HepG2 (cell line): ENCODE data around the gene RBM44. TPM values are rescaled to one million over a fixed set of nuclear protein-coding genes. Genes with fewer than 3 reads are reported as not detected.

Experiments used
- ATAC-seq: fragments of 200-7000 bp; cut with Tn5 transposase; 3 replicates; pipeline ENCODE4 v1.9.1; 2020; ENCODE audit warnings: mild to moderate bottlenecking, moderate library complexity
- BruUV-seq: library from RNA; stranded (reverse); fragments of 400-500 nt; replicated peaks from 2 replicates; lab custom pipeline; 2021; lab: Mats Ljungman, UMichigan
- CTCF ChIA-PET: fragments of 300-600 bp; formaldehyde crosslinking; extraction: SDS; loops from one replicate; lab custom pipeline; 2021; ENCODE audit warnings: low total read pairs, inconsistent platforms, low intra/inter-chr PET ratio; lab: Yijun Ruan, JAX
- POLR2A ChIA-PET: fragments of 350-600 bp; sonication (Branson Sonifier 250); formaldehyde crosslinking; loops from one replicate; lab custom pipeline; 2020; ENCODE audit warnings: antibody characterized with exemption, inconsistent platforms; lab: Yijun Ruan, JAX
- DNase-seq: peaks from one replicate; pipeline ENCODE4 v3.0.0-alpha.2; 2015; ENCODE audit warnings: low spot score
- FAIRE-seq: peaks from 3 replicates; lab custom pipeline; 2011; peaks lifted over from hg19 to GRCh38; lab: Jason Lieb, UNC
- H2AFZ ChIP-seq: one replicate; pipeline ENCODE4 v1.6.1; 2011; ENCODE audit warnings: low read length, inconsistent platforms
- H3K27ac ChIP-seq: fragments of 300-600 bp; 3 replicates; pipeline ENCODE4 v1.8.0; 2011; ENCODE audit warnings: mixed run types, mild to moderate bottlenecking, mixed read lengths, low read length, inconsistent platforms; ENCODE audit not compliant: insufficient read depth; ENCODE audit errors: extremely low read length
- H3K27me3 ChIP-seq, 2 experiments: fragments of 200-600 bp in 1 of 2; 2 replicates in 1 of 2; 3 replicates in 1 of 2; pipeline versions ENCODE4 v1.6.0 to v1.8.0; 2011; ENCODE audit warnings: low read length in 2 of 2, mild to moderate bottlenecking in 2 of 2, moderate library complexity in 2 of 2, inconsistent platforms in 1 of 2; ENCODE audit not compliant: insufficient read depth in 2 of 2, control insufficient read depth in 1 of 2
- H3K36me3 ChIP-seq, 2 experiments: fragments of 200-600 bp in 1 of 2; replicated peaks in 1 of 2; 2 replicates in 1 of 2; 3 replicates in 1 of 2; pipeline versions ENCODE4 v1.5.1 to v1.8.0; 2011; ENCODE audit warnings: low read length in 2 of 2, inconsistent platforms in 1 of 2; ENCODE audit not compliant: insufficient read depth in 2 of 2, control insufficient read depth in 1 of 2
- H3K4me1 ChIP-seq: 2 replicates; pipeline ENCODE4 v1.5.1; 2012; ENCODE audit warnings: low read length, inconsistent platforms; ENCODE audit not compliant: insufficient read depth
- H3K4me2 ChIP-seq: 2 replicates; pipeline ENCODE4 v1.6.0; 2011; ENCODE audit warnings: low read depth, low read length, inconsistent platforms
- H3K4me3 ChIP-seq, 3 experiments: fragments of 200-600 bp in 1 of 3; sonication (generic), shearing (Covaris generic) in 1 of 3; replicated peaks in 1 of 3; 2 replicates each; pipeline ENCODE4 v1.5.1; 2011 to 2016; ENCODE audit warnings: low read length in 3 of 3, inconsistent platforms in 2 of 3, low read depth in 2 of 3, mild to moderate bottlenecking in 2 of 3, control low read depth in 1 of 3, mixed read lengths in 1 of 3; ENCODE audit not compliant: insufficient read depth in 1 of 3
- H3K79me2 ChIP-seq: one replicate; pipeline ENCODE4 v1.6.1; 2011; ENCODE audit warnings: low read length, inconsistent platforms; ENCODE audit not compliant: insufficient read depth
- H3K9ac ChIP-seq: 2 replicates; pipeline ENCODE4 v1.6.0; 2011; ENCODE audit warnings: mild to moderate bottlenecking, low read depth, low read length, inconsistent platforms; ENCODE audit not compliant: insufficient read depth
- H3K9me3 ChIP-seq: 2 replicates; pipeline ENCODE4 v1.5.1; 2012; ENCODE audit warnings: mild to moderate bottlenecking, low read length
- H4K20me1 ChIP-seq: 2 replicates; pipeline ENCODE4 v1.6.0; 2011; ENCODE audit warnings: inconsistent platforms, mild to moderate bottlenecking, low read length, moderate library complexity; ENCODE audit not compliant: insufficient read depth
- ATRX ChIP-seq: sonication (generic); formaldehyde crosslinking; IDR thresholded peaks from 2 replicates; pipeline ENCODE4 v1.4.0; 2020; ENCODE audit warnings: missing genetic modification reagents, borderline replicate concordance
- FOXA1 ChIP-seq, 2 experiments: fragments of 450-650 bp in 1 of 2; sonication (generic) in 1 of 2; formaldehyde crosslinking in 1 of 2; IDR thresholded peaks; 2 replicates each; pipeline versions ENCODE4 v1.4.0 to v1.6.1; 2016 to 2020; ENCODE audit warnings: missing genetic modification reagents in 1 of 2
- KLF13 ChIP-seq: sonication (generic); formaldehyde crosslinking; IDR thresholded peaks from 2 replicates; pipeline ENCODE4 v1.4.0; 2020; ENCODE audit warnings: mild to moderate bottlenecking, missing genetic modification reagents
- LCORL ChIP-seq, 2 experiments: fragments of 450-650 bp in 1 of 2; sonication (generic) in 1 of 2; formaldehyde crosslinking in 1 of 2; IDR thresholded peaks; 2 replicates each; pipeline versions ENCODE4 v1.5.0 to v1.6.1; 2017 to 2020; ENCODE audit warnings: antibody characterized with exemption in 1 of 2, missing genetic modification reagents in 1 of 2
- NFYB ChIP-seq: sonication (generic); formaldehyde crosslinking; IDR thresholded peaks from 2 replicates; pipeline ENCODE4 v1.4.0; 2020; ENCODE audit warnings: missing genetic modification reagents
- PRPF4 ChIP-seq: fragments of 200-400 bp; formaldehyde crosslinking; IDR thresholded peaks from 2 replicates; pipeline ENCODE4 v1.6.1; 2016; ENCODE audit warnings: low read length, low read depth; ENCODE audit not compliant: poor library complexity, severe bottlenecking
- SRY ChIP-seq: sonication (generic); formaldehyde crosslinking; IDR thresholded peaks from 2 replicates; pipeline ENCODE4 v1.8.0; 2022; ENCODE audit warnings: mild to moderate bottlenecking, missing genetic modification reagents
- ZNF17 ChIP-seq: sonication (generic); formaldehyde crosslinking; IDR thresholded peaks from 2 replicates; pipeline ENCODE4 v1.5.0; 2020; ENCODE audit warnings: mild to moderate bottlenecking, missing genetic modification reagents
- ZNF264 ChIP-seq: sonication (generic); formaldehyde crosslinking; IDR thresholded peaks from 2 replicates; pipeline ENCODE4 v1.4.0; 2020; ENCODE audit warnings: missing genetic modification reagents
- ZNF343 ChIP-seq: sonication (generic); formaldehyde crosslinking; IDR thresholded peaks from 2 replicates; pipeline ENCODE4 v1.4.0; 2020; ENCODE audit warnings: mild to moderate bottlenecking, missing genetic modification reagents
- ZNF501 ChIP-seq: sonication (generic); formaldehyde crosslinking; IDR thresholded peaks from 2 replicates; pipeline ENCODE4 v1.5.1; 2020; ENCODE audit warnings: mild to moderate bottlenecking, moderate library complexity, missing genetic modification reagents
- ZNF598 ChIP-seq: sonication (generic); formaldehyde crosslinking; IDR thresholded peaks from 2 replicates; pipeline ENCODE4 v1.5.1; 2020; ENCODE audit warnings: mild to moderate bottlenecking, missing genetic modification reagents, borderline replicate concordance
- WGBS: methylation state at CpG from one replicate; pipeline ENCODE4 v1.1.6; 2017; ENCODE audit warnings: low lambda C conversion rate; 5-methylcytosine and 5-hydroxymethylcytosine counted together
- in situ Hi-C: cut with HindIII; loops from 2 replicates; pipeline ENCODE4 v1.10.0; 2017; ENCODE audit warnings: low pct_unique_long_range_greater_than_20kb; ENCODE audit not compliant: extremely low pct_ligation_motif_present
- intact Hi-C: fragments of 100-400 bp; cut with micrococcal nuclease; formaldehyde crosslinking; loops from one replicate; pipeline ENCODE4 v1.10.0; 2022; ENCODE audit not compliant: unreplicated experiment
- polyA plus RNA-seq, 8 experiments: library from polyadenylated mRNA; depleted of rRNA in 3 of 8; stranded (reverse) in 7 of 8; unstranded in 1 of 8; fragments of >200 nt; fragmentation: Illumina TruSeq in 4 of 8; extraction: Trizol in 4 of 8; gene quantifications; 2 replicates each; pipeline versions ENCODE4 v1.2.1 to v1.2.3, GENCODE V29; 2011 to 2016; ENCODE audit warnings: low read depth in 4 of 8, missing spikeins in 1 of 8, mixed read lengths in 1 of 8; ENCODE audit not compliant: insufficient read depth in 1 of 8
- total RNA-seq, 5 experiments: library from RNA; depleted of rRNA; stranded (reverse); fragments of >200 nt; fragmentation: Illumina TruSeq; extraction: Trizol; gene quantifications; 2 replicates each; pipeline ENCODE4 v1.2.3, GENCODE V29; 2016; ENCODE audit warnings: low read depth in 1 of 5
- TF ChIP-seq, protein P1 (sequence below): fragments of 450-650 bp; IDR thresholded peaks from 2 replicates; pipeline ENCODE4 v1.6.1; 2017; ENCODE audit warnings: mild to moderate bottlenecking

Gene RBM44
- total and polyA plus RNA-seq, 2 of the 13 experiments (the other 11 are each of a cell fraction or from before 2014, with no cell fraction given) = 0.13 to 0.50 TPM

DNA sequence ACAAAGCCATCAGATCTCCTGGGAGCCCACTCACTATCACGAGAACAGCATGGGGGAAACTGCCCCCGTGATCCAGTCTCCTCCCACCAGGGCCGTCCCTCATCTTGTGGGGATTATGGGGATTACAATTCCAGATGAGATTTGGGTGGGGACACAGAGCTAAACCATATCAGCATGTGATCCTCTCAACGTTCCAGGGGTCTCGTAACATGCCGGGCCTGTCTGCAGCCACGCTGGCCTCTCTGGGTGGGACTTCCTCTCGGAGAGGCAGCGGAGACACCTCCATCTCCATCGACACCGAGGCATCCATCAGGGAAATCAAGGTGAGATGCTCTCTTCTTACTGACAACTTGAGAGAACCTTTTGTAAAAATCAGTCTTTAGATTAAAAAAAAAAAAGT is 49.6 kb upstream of the RBM44 start:
- Histone ChIP-seq H2AFZ (no peak overlapping the region), H3K9me3 (no peaks in the 10 kb centered on the region), H3K4me1 (peaks cover 15% of the 10 kb centered on the region), H3K9ac (no peak overlapping the region), H3K27ac (no peak overlapping the region), H3K79me2 (no peaks in the 10 kb centered on the region), H3K4me3 (no peak overlapping the region), H3K36me3 (peaks cover 20 to 48% of the 10 kb centered on the region in 2 experiments), H3K4me2 (no peak overlapping the region), H3K27me3 (no peaks in the 10 kb centered on the region), H4K20me1 (no peaks in the 10 kb centered on the region)
- WGBS = 96% methylated on average over 11 of the region's 11 CpGs
- no peak for ATAC-seq
- in situ Hi-C loops (no loop called here), intact Hi-C loops (no loop called here)
- CTCF ChIA-PET = no interaction called here
- no TSS peak for BruUV-seq
- DNase-seq = no peak
- TF ChIP-seq ZNF264 (CRISPR knock-in tag) (no peak), ATRX (CRISPR knock-in tag) (no peak)
- POLR2A ChIA-PET = no interaction called here
- FAIRE-seq = no peak

DNA sequence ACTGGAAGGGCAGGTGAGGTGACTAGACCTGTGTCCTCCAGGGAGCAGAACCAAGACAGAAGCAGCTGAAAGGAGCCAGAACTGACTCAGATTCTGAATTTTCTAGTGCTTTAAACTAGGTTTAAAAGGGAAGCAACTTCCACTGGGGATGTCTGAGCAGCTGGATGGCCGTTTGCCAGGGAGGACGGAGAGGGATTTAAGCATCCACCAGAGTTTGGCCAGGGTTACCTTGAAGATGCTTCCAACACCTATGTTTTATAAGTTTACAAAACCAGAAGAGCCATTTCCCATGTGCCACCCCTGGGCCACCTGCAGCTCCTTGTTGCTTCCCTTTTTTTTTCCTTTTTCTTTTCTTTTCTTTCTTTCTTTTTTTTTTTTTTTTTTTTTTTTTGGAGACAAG is 48.6 kb upstream of the RBM44 start:
- H4K20me1 ChIP-seq = no peaks in the 10 kb centered on the region
- CTCF ChIA-PET = no interaction called here
- H3K4me1 ChIP-seq = peaks cover 6% of the 10 kb centered on the region
- H3K9ac ChIP-seq = no peak overlapping the region
- no peak for DNase-seq
- no peak for FAIRE-seq
- peaks cover 25 to 57% of the 10 kb centered on the region in 2 experiments for H3K36me3 ChIP-seq
- in situ Hi-C loops = no loop called here
- BruUV-seq = no TSS peak
- H3K4me3 ChIP-seq = no peak overlapping the region
- 100% methylated on average over 2 of the region's 2 CpGs for WGBS
- H2AFZ ChIP-seq = no peak overlapping the region
- H3K27me3 ChIP-seq = no peaks in the 10 kb centered on the region
- ATAC-seq = no peak
- no peaks in the 10 kb centered on the region for H3K9me3 ChIP-seq
- H3K79me2 ChIP-seq = no peaks in the 10 kb centered on the region
- no peak overlapping the region for H3K4me2 ChIP-seq
- H3K27ac ChIP-seq = no peak overlapping the region
- intact Hi-C loops = no loop called here
- POLR2A ChIA-PET = no interaction called here
- TF ChIP-seq ZNF598 (CRISPR knock-in tag) (no peak), SRY (no peak), LCORL (IDR thresholded peaks at IDR 0.05) (no peak), LCORL (CRISPR knock-in tag; IDR thresholded peaks at IDR 0.05) (no peak), KLF13 (no peak), ZNF343 (CRISPR knock-in tag) (no peak), ZNF17 (CRISPR knock-in tag) (no peak), FOXA1 (IDR thresholded peaks at IDR 0.05) (no peak), FOXA1 (CRISPR knock-in tag; IDR thresholded peaks at IDR 0.05) (no peak), ZNF501 (CRISPR knock-in tag) (no peak), NFYB (CRISPR knock-in tag) (no peak), PRPF4 (no peak)
- TF ChIP-seq, protein P1, sequence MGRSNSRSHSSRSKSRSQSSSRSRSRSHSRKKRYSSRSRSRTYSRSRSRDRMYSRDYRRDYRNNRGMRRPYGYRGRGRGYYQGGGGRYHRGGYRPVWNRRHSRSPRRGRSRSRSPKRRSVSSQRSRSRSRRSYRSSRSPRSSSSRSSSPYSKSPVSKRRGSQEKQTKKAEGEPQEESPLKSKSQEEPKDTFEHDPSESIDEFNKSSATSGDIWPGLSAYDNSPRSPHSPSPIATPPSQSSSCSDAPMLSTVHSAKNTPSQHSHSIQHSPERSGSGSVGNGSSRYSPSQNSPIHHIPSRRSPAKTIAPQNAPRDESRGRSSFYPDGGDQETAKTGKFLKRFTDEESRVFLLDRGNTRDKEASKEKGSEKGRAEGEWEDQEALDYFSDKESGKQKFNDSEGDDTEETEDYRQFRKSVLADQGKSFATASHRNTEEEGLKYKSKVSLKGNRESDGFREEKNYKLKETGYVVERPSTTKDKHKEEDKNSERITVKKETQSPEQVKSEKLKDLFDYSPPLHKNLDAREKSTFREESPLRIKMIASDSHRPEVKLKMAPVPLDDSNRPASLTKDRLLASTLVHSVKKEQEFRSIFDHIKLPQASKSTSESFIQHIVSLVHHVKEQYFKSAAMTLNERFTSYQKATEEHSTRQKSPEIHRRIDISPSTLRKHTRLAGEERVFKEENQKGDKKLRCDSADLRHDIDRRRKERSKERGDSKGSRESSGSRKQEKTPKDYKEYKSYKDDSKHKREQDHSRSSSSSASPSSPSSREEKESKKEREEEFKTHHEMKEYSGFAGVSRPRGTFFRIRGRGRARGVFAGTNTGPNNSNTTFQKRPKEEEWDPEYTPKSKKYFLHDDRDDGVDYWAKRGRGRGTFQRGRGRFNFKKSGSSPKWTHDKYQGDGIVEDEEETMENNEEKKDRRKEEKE = no peak
